Neural cell (in vitro differentiated cells): ENCODE measurements around the gene OGFOD1. TPM values are rescaled to one million over a fixed set of nuclear protein-coding genes. Genes with fewer than 3 reads are reported as not detected.

Source experiments
- H2AFZ ChIP-seq: fragments of 200-600, 300-800 bp; sonication (generic), shearing (Covaris generic); 2 replicates; pipeline ENCODE4 v1.6.0; 2014; ENCODE audit warnings: low read depth, mild to moderate bottlenecking, antibody characterized with exemption, low read length, moderate library complexity
- H3F3A ChIP-seq: fragments of 200-600 bp; shearing (Covaris generic); 2 replicates; pipeline ENCODE4 v1.6.1; 2016; ENCODE audit warnings: mild to moderate bottlenecking, moderate library complexity, mixed read lengths, antibody characterized with exemption, low read length; ENCODE audit not compliant: insufficient read depth, poor library complexity, severe bottlenecking
- H3K27ac ChIP-seq: fragments of 200-600, 300-800 bp; sonication (generic), shearing (Covaris generic); 2 replicates; pipeline ENCODE4 v1.5.1; 2014; ENCODE audit warnings: mild to moderate bottlenecking, low read length, moderate library complexity
- H3K27me3 ChIP-seq: fragments of 300-800, 200-600 bp; sonication (generic), shearing (Covaris generic); 2 replicates; pipeline ENCODE4 v1.6.0; 2014; ENCODE audit warnings: mild to moderate bottlenecking, low read depth, low read length, moderate library complexity; ENCODE audit not compliant: insufficient read depth
- H3K36me3 ChIP-seq: fragments of 300-800, 200-600 bp; sonication (generic), shearing (Covaris generic); 2 replicates; pipeline ENCODE4 v1.5.1; 2014; ENCODE audit warnings: mild to moderate bottlenecking, antibody characterized with exemption, low read length, moderate library complexity; ENCODE audit not compliant: insufficient read depth
- H3K4me2 ChIP-seq: fragments of 300-800, 200-600 bp; sonication (generic), shearing (Covaris generic); 2 replicates; pipeline ENCODE4 v1.6.0; 2014; ENCODE audit warnings: mild to moderate bottlenecking, low read length
- H3K4me3 ChIP-seq: fragments of 300-800, 200-600 bp; sonication (generic), shearing (Covaris generic); 2 replicates; pipeline ENCODE4 v1.5.1; 2014; ENCODE audit warnings: mild to moderate bottlenecking, low read length, moderate library complexity
- H3K79me2 ChIP-seq: fragments of 200-600 bp; shearing (Covaris generic); replicated peaks from 2 replicates; pipeline ENCODE4 v1.6.0; 2014; ENCODE audit warnings: mild to moderate bottlenecking, low read length, moderate library complexity; ENCODE audit not compliant: insufficient read depth
- H3K9ac ChIP-seq: fragments of 300-800, 200-600 bp; sonication (generic), shearing (Covaris generic); 2 replicates; pipeline ENCODE4 v1.6.1; 2016; ENCODE audit warnings: mild to moderate bottlenecking, low read length, mixed read lengths
- H3K9me2 ChIP-seq: fragments of 200-600 bp; shearing (Covaris generic); 2 replicates; pipeline ENCODE4 v1.6.1; 2016; ENCODE audit warnings: mild to moderate bottlenecking, low read length, mixed read lengths; ENCODE audit not compliant: insufficient read depth
- H3K9me3 ChIP-seq: fragments of 200-600, 300-800 bp; sonication (generic), shearing (Covaris generic); 2 replicates; pipeline ENCODE4 v1.6.1; 2016; ENCODE audit warnings: mild to moderate bottlenecking, mixed run types, low read length, moderate library complexity, mixed read lengths
- H4K20me1 ChIP-seq: fragments of 200-600 bp; shearing (Covaris generic); 2 replicates; pipeline ENCODE4 v1.6.1; 2016; ENCODE audit warnings: mild to moderate bottlenecking, mixed run types; ENCODE audit not compliant: insufficient read depth
- CTCF ChIP-seq: fragments of 450-650 bp; IDR thresholded peaks from 2 replicates; pipeline ENCODE4 v1.5.1; 2014; ENCODE audit warnings: antibody characterized with exemption, mild to moderate bottlenecking, moderate library complexity; ENCODE audit not compliant: poor library complexity, severe bottlenecking
- EP300 ChIP-seq: fragments of 450-650 bp; conservative IDR thresholded peaks from 2 replicates; pipeline ENCODE4 v1.6.1; 2014; ENCODE audit warnings: antibody characterized with exemption, mild to moderate bottlenecking, moderate library complexity; ENCODE audit not compliant: poor library complexity, severe bottlenecking
- EZH2 ChIP-seq: fragments of 200-600, 300-800 bp; shearing (Covaris generic), sonication (generic); IDR thresholded peaks from 2 replicates; pipeline ENCODE4 v1.6.1; 2014; ENCODE audit warnings: antibody characterized with exemption, low read length, borderline replicate concordance, mild to moderate bottlenecking; ENCODE audit not compliant: insufficient read depth, poor library complexity, severe bottlenecking
- MXI1 ChIP-seq: fragments of 450-650 bp; conservative IDR thresholded peaks from 2 replicates; pipeline ENCODE4 v1.6.1; 2014; ENCODE audit warnings: antibody characterized with exemption, mild to moderate bottlenecking; ENCODE audit not compliant: poor library complexity, severe bottlenecking
- POLR2AphosphoS5 ChIP-seq: IDR thresholded peaks from 2 replicates; pipeline ENCODE4 v1.6.1; 2012
- RAD21 ChIP-seq: fragments of 450-650 bp; conservative IDR thresholded peaks from 2 replicates; pipeline ENCODE4 v1.6.1; 2014; ENCODE audit warnings: antibody characterized with exemption, mild to moderate bottlenecking, moderate library complexity
- REST ChIP-seq: IDR thresholded peaks from 2 replicates; pipeline ENCODE4 v1.6.1; 2012; ENCODE audit warnings: borderline replicate concordance
- SMC3 ChIP-seq: fragments of 450-650 bp; conservative IDR thresholded peaks from 2 replicates; pipeline ENCODE4 v1.6.1; 2014; ENCODE audit warnings: antibody characterized with exemption, mild to moderate bottlenecking, moderate library complexity; ENCODE audit not compliant: poor library complexity
- TAF1 ChIP-seq: IDR thresholded peaks from 2 replicates; pipeline ENCODE4 v1.6.1; 2012; ENCODE audit warnings: low read depth
- polyA plus RNA-seq: library from polyadenylated mRNA; depleted of rRNA; stranded (reverse); fragments of >200 nt; gene quantifications from 2 replicates; pipeline ENCODE4 v1.2.3, GENCODE V29; 2014

The OGFOD1 gene
- polyA plus RNA-seq, 1 donor from 2014 or later, result 35.6 TPM

- no peaks in the 10 kb centered on the region for H3K9me2 ChIP-seq
- no peak overlapping the region for H3K27ac ChIP-seq
- H3K79me2 ChIP-seq, result no peaks in the 10 kb centered on the region
- TF ChIP-seq EP300 (no peak), SMC3 (no peak), TAF1 (no peak), MXI1 (no peak)
- no peaks in the 10 kb centered on the region for H4K20me1 ChIP-seq
- H3K36me3 ChIP-seq, result peaks cover 13% of the 10 kb centered on the region
- H3K4me2 ChIP-seq, result no peak overlapping the region
- no peak overlapping the region for H3K9ac ChIP-seq
- no peaks in the 10 kb centered on the region for H3K27me3 ChIP-seq
- H3K9me3 ChIP-seq, result no peaks in the 10 kb centered on the region
- no peak overlapping the region for H2AFZ ChIP-seq
- H3K4me3 ChIP-seq, result no peak overlapping the region
- no peaks in the 10 kb centered on the region for H3F3A ChIP-seq
These were observed 11.8 kb downstream of the OGFOD1 start for GRCh38 chr16:56463153-56463552.

GRCh38 chr16:56466344-56466743 lies 15.0 kb downstream of the OGFOD1 start:
- H3K4me3 ChIP-seq, result no peak overlapping the region
- H2AFZ ChIP-seq, result no peak overlapping the region
- no peak overlapping the region for H3K4me2 ChIP-seq
- H3K9me2 ChIP-seq, result no peaks in the 10 kb centered on the region
- H3K27me3 ChIP-seq, result no peaks in the 10 kb centered on the region
- no peaks in the 10 kb centered on the region for H3K79me2 ChIP-seq
- H3F3A ChIP-seq, result no peaks in the 10 kb centered on the region
- H3K9ac ChIP-seq, result no peak overlapping the region
- H3K27ac ChIP-seq, result no peak overlapping the region
- peaks cover 22% of the 10 kb centered on the region for H3K36me3 ChIP-seq
- no peaks in the 10 kb centered on the region for H4K20me1 ChIP-seq
- H3K9me3 ChIP-seq, result no peaks in the 10 kb centered on the region
- no peak for TF ChIP-seq SMC3
- no peak for TF ChIP-seq REST
- TF ChIP-seq RAD21, result no peak
- no peak for TF ChIP-seq TAF1
- no peak for TF ChIP-seq EP300
- TF ChIP-seq CTCF, result no peak
- no peak for TF ChIP-seq POLR2AphosphoS5
- no peak for TF ChIP-seq MXI1
- TF ChIP-seq EZH2, result no peak
